H1 (cell line): Measurements from ENCODE around the gene WDR91. TPM values are rescaled to one million over a fixed set of nuclear protein-coding genes. Genes with fewer than 3 reads are reported as not detected.

Experiments
- CTCF ChIA-PET: fragments of 300-600 bp; sonication (Branson Sonifier 250); formaldehyde crosslinking; loops from one replicate; lab custom pipeline; 2021; ENCODE audit not compliant: partially characterized antibody; lab: Charles Lee
- POLR2A ChIA-PET: fragments of 300-600 bp; sonication (Branson Sonifier 250); formaldehyde crosslinking; loops from one replicate; lab custom pipeline; 2021; ENCODE audit warnings: inconsistent platforms; ENCODE audit not compliant: partially characterized antibody; lab: Charles Lee
- DNase-seq, 2 experiments: peaks; one replicate each; pipeline versions ENCODE4 v3.0.0 to v3.0.0-alpha.2; 2010 to 2022; ENCODE audit warnings: low spot score in 2 of 2, low read depth in 1 of 2, mixed read lengths in 1 of 2
- FAIRE-seq: peaks from 2 replicates; lab custom pipeline; 2011; peaks lifted over from hg19 to GRCh38; lab: Jason Lieb, UNC
- H2AFZ ChIP-seq: 2 replicates; pipeline ENCODE4 v1.8.1; 2012; ENCODE audit warnings: low read length, inconsistent platforms
- H2AK5ac ChIP-seq: 2 replicates; pipeline ENCODE4 v1.6.1; 2013; ENCODE audit warnings: low read depth, low read length
- H2BK120ac ChIP-seq: replicated peaks from 2 replicates; pipeline ENCODE3; 2013; ENCODE audit warnings: low read depth, low read length, inconsistent platforms
- H2BK12ac ChIP-seq: 2 replicates; pipeline ENCODE4 v1.6.1; 2013; ENCODE audit warnings: low read depth, low read length
- H2BK15ac ChIP-seq: 2 replicates; pipeline ENCODE4 v1.6.1; 2013; ENCODE audit warnings: low read length
- H2BK20ac ChIP-seq: 2 replicates; pipeline ENCODE4 v1.6.1; 2013; ENCODE audit warnings: low read length
- H2BK5ac ChIP-seq: 2 replicates; pipeline ENCODE4 v1.6.1; 2013; ENCODE audit warnings: low read depth, low read length
- H3K14ac ChIP-seq: 2 replicates; pipeline ENCODE4 v1.6.1; 2013; ENCODE audit warnings: inconsistent platforms; ENCODE audit not compliant: insufficient read length
- H3K18ac ChIP-seq: 2 replicates; pipeline ENCODE4 v1.6.1; 2013; ENCODE audit warnings: low read length; ENCODE audit errors: extremely low read depth
- H3K23ac ChIP-seq: 2 replicates; pipeline ENCODE4 v1.6.1; 2013; ENCODE audit warnings: inconsistent platforms; ENCODE audit not compliant: insufficient read length
- H3K23me2 ChIP-seq: 2 replicates; pipeline ENCODE4 v1.6.1; 2013; ENCODE audit warnings: low read depth, low read length
- H3K27ac ChIP-seq: 2 replicates; pipeline ENCODE4 v1.6.1; 2011; ENCODE audit warnings: low read depth, low read length, inconsistent platforms
- H3K27me3 ChIP-seq, 4 experiments: replicated peaks in 1 of 4; 1 replicate in 1 of 4; 2 replicates in 3 of 4; pipeline versions ENCODE4 v1.6.1 to v1.8.1; 2011 to 2013; ENCODE audit warnings: low read length in 3 of 4, mild to moderate bottlenecking in 3 of 4, inconsistent platforms in 2 of 4, mixed read lengths in 2 of 4, moderate library complexity in 1 of 4; ENCODE audit not compliant: control insufficient read depth in 3 of 4, insufficient read depth in 3 of 4; ENCODE audit errors: extremely low read depth in 1 of 4
- H3K36me3 ChIP-seq, 4 experiments: 2 replicates each; pipeline versions ENCODE4 v1.6.1 to v1.8.1; 2011 to 2013; ENCODE audit warnings: mild to moderate bottlenecking in 4 of 4, low read length in 3 of 4, moderate library complexity in 2 of 4, control low read depth in 1 of 4, inconsistent platforms in 1 of 4; ENCODE audit not compliant: insufficient read depth in 4 of 4, control insufficient read depth in 2 of 4
- H3K4ac ChIP-seq: replicated peaks from 2 replicates; pipeline ENCODE3; 2013; ENCODE audit warnings: low read length, low read depth, mixed read lengths, inconsistent platforms; ENCODE audit not compliant: insufficient read length
- H3K4me1 ChIP-seq, 4 experiments: replicated peaks in 1 of 4; 1 replicate in 1 of 4; 2 replicates in 3 of 4; pipeline versions ENCODE4 v1.6.1 to v1.8.1; 2011 to 2013; ENCODE audit warnings: low read length in 3 of 4, inconsistent platforms in 2 of 4, mixed read lengths in 1 of 4; ENCODE audit not compliant: insufficient read depth in 4 of 4, control insufficient read depth in 3 of 4
- H3K4me2 ChIP-seq, 2 experiments: 2 replicates each; pipeline versions ENCODE4 v1.6.1 to v1.8.1; 2011 to 2013; ENCODE audit warnings: low read depth in 2 of 2, low read length in 2 of 2, control low read depth in 1 of 2, inconsistent platforms in 1 of 2, mild to moderate bottlenecking in 1 of 2; ENCODE audit not compliant: insufficient read depth in 1 of 2
- H3K4me3 ChIP-seq, 4 experiments: fragments of 200-600, 300-600 bp in 1 of 4; sonication (generic), shearing (Covaris generic), sonication (Bioruptor Twin) in 1 of 4; 2 replicates each; pipeline versions ENCODE4 v1.5.1 to v1.8.1; 2011 to 2016; ENCODE audit warnings: low read length in 4 of 4, low read depth in 3 of 4, control low read depth in 2 of 4, inconsistent platforms in 2 of 4, mild to moderate bottlenecking in 2 of 4, mixed read lengths in 1 of 4, moderate library complexity in 1 of 4; ENCODE audit not compliant: insufficient read depth in 2 of 4; ENCODE audit errors: extremely low read depth in 1 of 4
- H3K56ac ChIP-seq: replicated peaks from 2 replicates; pipeline ENCODE3; 2013; ENCODE audit warnings: low read depth, mild to moderate bottlenecking, mixed read lengths, low read length, inconsistent platforms; ENCODE audit not compliant: insufficient read length
- H3K79me1 ChIP-seq: 2 replicates; pipeline ENCODE4 v1.6.1; 2013; ENCODE audit warnings: low read depth, low read length, control low read depth
- H3K79me2 ChIP-seq, 2 experiments: 2 replicates each; pipeline versions ENCODE4 v1.6.1 to v1.8.1; 2012 to 2013; ENCODE audit warnings: low read length in 2 of 2, mild to moderate bottlenecking in 2 of 2, inconsistent platforms in 1 of 2; ENCODE audit not compliant: insufficient read depth in 2 of 2, control insufficient read depth in 1 of 2
- H3K9ac ChIP-seq, 4 experiments: replicated peaks in 1 of 4; 1 replicate in 1 of 4; 2 replicates in 3 of 4; pipeline versions ENCODE4 v1.6.1 to v1.8.1; 2011 to 2013; ENCODE audit warnings: low read depth in 3 of 4, low read length in 3 of 4, control low read depth in 2 of 4, mild to moderate bottlenecking in 2 of 4, moderate library complexity in 2 of 4, inconsistent platforms in 1 of 4; ENCODE audit errors: extremely low read depth in 1 of 4
- H3K9me3 ChIP-seq, 2 experiments: 2 replicates each; pipeline versions ENCODE4 v1.6.1 to v1.8.1; 2012 to 2013; ENCODE audit warnings: mild to moderate bottlenecking in 2 of 2, moderate library complexity in 2 of 2, control low read depth in 1 of 2, inconsistent platforms in 1 of 2, low read depth in 1 of 2, low read length in 1 of 2, mixed read lengths in 1 of 2; ENCODE audit not compliant: insufficient read depth in 2 of 2
- H4K20me1 ChIP-seq, 2 experiments: replicated peaks in 1 of 2; 2 replicates each; pipeline versions ENCODE3 to v1.8.1; 2011 to 2013; ENCODE audit warnings: inconsistent platforms in 2 of 2, low read length in 2 of 2, mild to moderate bottlenecking in 1 of 2; ENCODE audit not compliant: insufficient read depth in 2 of 2, control insufficient read depth in 1 of 2
- H4K5ac ChIP-seq: 2 replicates; pipeline ENCODE4 v1.6.1; 2013; ENCODE audit warnings: low read length, low read depth, mixed read lengths, inconsistent platforms; ENCODE audit not compliant: insufficient read length
- H4K8ac ChIP-seq: 2 replicates; pipeline ENCODE4 v1.8.0; 2013; ENCODE audit warnings: mild to moderate bottlenecking, moderate library complexity, low read length, inconsistent platforms; ENCODE audit not compliant: insufficient read depth; ENCODE audit errors: extremely low read depth
- H4K91ac ChIP-seq: replicated peaks from 2 replicates; pipeline ENCODE3; 2013; ENCODE audit warnings: low read length, mixed read lengths, inconsistent platforms; ENCODE audit not compliant: insufficient read length
- CHD2 ChIP-seq: IDR thresholded peaks from 2 replicates; pipeline ENCODE4 v1.6.1; 2012; ENCODE audit warnings: low read length, improper control_type of control experiment
- CREB1 ChIP-seq: IDR thresholded peaks from 2 replicates; pipeline ENCODE4 v1.6.1; 2012; ENCODE audit warnings: inconsistent platforms
- E2F6 ChIP-seq: IDR thresholded peaks from 2 replicates; pipeline ENCODE4 v1.6.1; 2012; ENCODE audit warnings: inconsistent platforms
- EZH2 ChIP-seq: fragments of 200-600 bp; sonication (generic); IDR thresholded peaks from 2 replicates; pipeline ENCODE4 v1.7.1; 2012; ENCODE audit warnings: low read depth, mild to moderate bottlenecking, moderate library complexity, low read length, inconsistent platforms; ENCODE audit not compliant: severe bottlenecking
- GTF2F1 ChIP-seq: IDR thresholded peaks from 2 replicates; pipeline ENCODE4 v1.6.1; 2012; ENCODE audit warnings: low read depth, low read length, improper control_type of control experiment, borderline replicate concordance
- RBBP5 ChIP-seq: IDR thresholded peaks from 2 replicates; pipeline ENCODE4 v1.7.1; 2012; ENCODE audit warnings: low read depth, mild to moderate bottlenecking, inconsistent platforms, low read length, moderate library complexity, borderline replicate concordance
- SP4 ChIP-seq: IDR thresholded peaks from 2 replicates; pipeline ENCODE4 v1.6.1; 2012; ENCODE audit warnings: low read length, inconsistent platforms
- YY1 ChIP-seq: IDR thresholded peaks from 2 replicates; pipeline ENCODE4 v1.6.1; 2011; ENCODE audit warnings: low read depth, mild to moderate bottlenecking, low read length
- WGBS, 2 experiments: shearing (Covaris generic) in 1 of 2; methylation state at CpG; one replicate each; pipeline versions ENCODE4 v1.1.6 to v1.1.7; 2013 to 2015; ENCODE audit warnings: low lambda C conversion rate in 2 of 2, mixed read lengths in 2 of 2, inconsistent platforms in 1 of 2, low coverage in 1 of 2, missing lambda C conversion rate in 1 of 2; ENCODE audit not compliant: insufficient replicate concordance in 2 of 2, insufficient coverage in 1 of 2, insufficient read length in 1 of 2; ENCODE audit errors: extremely low coverage in 1 of 2, missing lambda C conversion rate in 1 of 2; 5-methylcytosine and 5-hydroxymethylcytosine counted together
- polyA plus RNA-seq, 7 experiments: library from polyadenylated mRNA; depleted of rRNA in 3 of 7; stranded (reverse) in 5 of 7; unstranded in 2 of 7; fragments of >200 nt in 5 of 7; fragments of 200-250 nt in 2 of 7; gene quantifications; 1 replicate in 5 of 7; 2 replicates in 1 of 7; 4 replicates in 1 of 7; pipeline versions ENCODE4 v1.2.1 to v1.2.3, GENCODE V29; 2011 to 2013; ENCODE audit warnings: missing spikeins in 2 of 7, mixed read lengths in 2 of 7
- total RNA-seq: library from RNA; stranded (reverse); fragmentation: NEBNext Ultra II Directional; extraction: Animal tissue kit (Norgen Biotek cat#: 25700); gene quantifications from 2 replicates; pipeline ENCODE4 v1.2.1, GENCODE V29; 2021

Gene WDR91
- total and polyA plus RNA-seq, 2 of the 8 experiments (the other 6 are each of a cell fraction or from before 2014, with no cell fraction given) = 8.2 to 14.7 TPM

DNA sequence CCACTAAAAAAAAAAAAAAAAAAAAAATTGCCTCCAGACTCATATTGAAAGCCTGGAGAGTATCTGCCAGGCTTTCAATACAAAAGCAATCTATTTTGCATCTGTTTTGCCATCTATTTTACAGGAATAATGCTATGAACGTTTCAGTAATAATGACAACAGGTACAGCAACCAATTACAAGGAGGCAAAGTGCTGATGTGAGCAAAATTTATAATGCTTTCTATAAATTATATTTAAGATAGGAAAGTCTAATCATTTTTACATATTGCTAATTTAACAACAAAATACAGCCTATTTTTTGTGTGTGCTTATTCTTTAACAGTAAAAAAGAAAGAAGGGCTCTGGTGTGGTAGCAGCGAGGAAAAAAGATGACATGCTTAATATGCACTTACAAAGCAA, 10.0 kb downstream of the WDR91 start:
- no peak overlapping the region for H3K4me3 ChIP-seq
- CTCF ChIA-PET = interaction anchor here (0.6 to 1.4 kb wide), 3 partner anchors 8 to 37 kb away, joined by 3 to 4 read pairs (median 3); no protein-coding TSS in a partner anchor
- no peak overlapping the region for H3K4me2 ChIP-seq
- H2BK5ac ChIP-seq = no peak overlapping the region
- WGBS, 2 experiments = 83% methylated on average over 2 of the region's 2 CpGs; no CpG with 5 or more reads in 1 of the 2 experiments
- H4K91ac ChIP-seq = no peak overlapping the region
- POLR2A ChIA-PET = no interaction called here
- no peak overlapping the region for H3K18ac ChIP-seq
- no peak overlapping the region for H3K14ac ChIP-seq
- peaks cover 0 to 1% of the 10 kb centered on the region in 2 experiments for H4K20me1 ChIP-seq
- no peaks in the 10 kb centered on the region; the same call in 1 of the 2 replicates for H3K79me1 ChIP-seq
- H3K27me3 ChIP-seq = no peaks in the 10 kb centered on the region
- H2AK5ac ChIP-seq = no peak overlapping the region
- FAIRE-seq (no peak), DNase-seq (no peak)
- no peak overlapping the region for H2BK15ac ChIP-seq
- H4K5ac ChIP-seq = no peak overlapping the region
- H4K8ac ChIP-seq = no peak overlapping the region
- no peaks in the 10 kb centered on the region for H3K23me2 ChIP-seq
- no peak overlapping the region for H2BK120ac ChIP-seq
- H2BK20ac ChIP-seq = no peak overlapping the region
- no peak overlapping the region for H3K56ac ChIP-seq
- H3K79me2 ChIP-seq = no peaks in the 10 kb centered on the region
- H2AFZ ChIP-seq = no peak overlapping the region
- no peak overlapping the region for H3K9ac ChIP-seq
- H3K9me3 ChIP-seq = no peaks in the 10 kb centered on the region
- peaks cover 0 to 6% (median 2%) of the 10 kb centered on the region in 4 experiments; a peak in 3 of 7 replicates for H3K4me1 ChIP-seq
- no peak overlapping the region for H3K23ac ChIP-seq
- H3K36me3 ChIP-seq = peaks cover 0 to 3% (median 0%) of the 10 kb centered on the region in 4 experiments; a peak in 1 of 8 replicates
- H2BK12ac ChIP-seq = no peak overlapping the region
- TF ChIP-seq CHD2 = no peak
- no peak for TF ChIP-seq RBBP5
- no peak for TF ChIP-seq YY1
- no peak for TF ChIP-seq SP4
- TF ChIP-seq GTF2F1 = no peak
- TF ChIP-seq E2F6 = no peak
- TF ChIP-seq EZH2 = no peak
- TF ChIP-seq CREB1 = no peak
- H3K27ac ChIP-seq = no peak overlapping the region
- no peak overlapping the region for H3K4ac ChIP-seq
